ENCODE measurements around the gene KRTAP10-1.

Gene KRTAP10-1

DNA sequence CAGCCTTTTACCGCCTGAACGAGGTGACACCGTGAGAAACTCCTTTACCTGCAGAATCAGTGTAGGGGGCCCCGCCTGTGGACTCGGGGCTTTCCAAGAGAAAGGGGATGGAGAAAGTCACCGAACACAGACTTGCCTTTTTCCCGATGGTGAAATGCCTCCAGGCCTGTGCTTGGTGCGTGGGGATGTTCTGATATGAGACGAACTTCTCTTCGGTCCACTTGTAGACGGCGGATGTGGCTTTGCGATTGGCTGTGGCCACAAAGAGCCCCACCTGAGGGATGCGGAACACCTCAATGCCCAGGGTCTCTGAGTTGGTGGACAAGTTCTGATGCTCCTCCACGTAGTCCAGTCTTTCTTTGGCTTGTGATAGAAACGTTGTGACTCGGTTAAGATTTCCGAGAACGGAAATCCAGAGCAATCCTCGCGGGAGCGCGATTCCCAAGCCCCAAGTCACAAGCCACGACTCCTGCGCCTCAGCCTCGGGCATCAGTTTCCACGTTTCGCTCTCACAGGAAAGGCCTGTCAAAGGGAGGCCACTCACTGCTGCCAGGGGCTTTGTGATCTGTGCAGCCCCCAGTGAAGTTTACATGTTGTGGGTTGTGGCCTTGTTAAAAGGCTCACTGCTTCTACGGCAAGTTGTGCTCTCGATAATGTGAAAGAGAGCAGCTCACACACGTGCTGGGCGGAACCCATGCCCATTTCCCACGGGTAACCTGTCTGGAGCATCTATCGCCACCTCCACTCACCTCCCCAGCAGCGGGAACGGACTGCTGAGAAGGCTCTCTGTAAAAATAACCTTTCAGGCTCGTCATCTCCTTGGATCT is 12.6 kb downstream of the KRTAP10-1 start:
- no peak for DNase-seq

DNA sequence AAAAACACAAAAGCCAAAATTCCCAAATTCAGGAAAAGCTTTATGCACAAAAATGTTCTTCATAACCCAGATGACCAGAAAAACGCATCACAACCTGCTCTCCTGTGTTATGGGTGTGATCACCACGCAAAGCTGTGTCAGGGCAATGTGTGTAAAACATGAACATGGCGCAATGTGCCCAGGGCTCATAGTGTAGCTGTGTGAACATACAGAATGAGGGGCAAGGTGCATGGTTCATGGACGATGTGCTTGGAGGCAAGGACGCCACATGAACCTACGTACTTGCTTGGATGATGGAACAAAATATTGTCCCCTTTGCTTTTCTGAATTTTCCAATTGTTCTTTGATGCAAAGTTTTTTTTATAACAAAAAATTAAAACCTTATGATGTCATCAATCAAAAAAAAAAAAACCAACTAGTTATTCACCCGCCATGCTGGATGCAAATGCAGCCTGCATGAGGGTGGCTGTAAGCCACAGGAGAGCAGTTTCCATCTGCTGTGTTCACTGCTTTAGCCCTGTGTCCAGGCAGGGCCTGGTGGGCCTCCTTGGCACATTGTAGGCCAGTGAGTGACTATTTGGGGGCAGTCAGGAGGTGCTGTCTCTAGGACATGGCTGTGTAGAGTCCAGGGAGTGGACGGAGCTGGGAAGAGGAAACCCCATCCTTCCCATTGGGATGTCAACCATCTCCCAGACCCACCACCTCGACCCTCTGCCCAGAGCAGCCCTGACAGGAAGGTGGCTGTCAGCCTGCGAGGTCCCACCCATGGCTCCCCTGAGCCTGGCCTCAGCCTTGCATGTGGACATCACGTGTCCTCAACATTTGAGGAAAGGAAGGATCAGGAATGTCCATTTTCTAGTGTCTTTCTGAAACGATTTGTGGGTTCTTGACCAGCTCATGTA is 13.6 kb downstream of the KRTAP10-1 start:
- DNase-seq: no peak

- no peak for DNase-seq
These were observed 14.5 kb downstream of the KRTAP10-1 start for GRCh38 chr21:44525391-44526095.

- DNase-seq: no peak
These were observed 15.3 kb downstream of the KRTAP10-1 start for GRCh38 chr21:44524414-44525371.

GRCh38 chr21:44523567-44524413 is 16.2 kb downstream of the KRTAP10-1 start:
- no peak for DNase-seq

GRCh38 chr21:44522753-44523204 is 17.2 kb downstream of the KRTAP10-1 start:
- no peak for DNase-seq

DNA sequence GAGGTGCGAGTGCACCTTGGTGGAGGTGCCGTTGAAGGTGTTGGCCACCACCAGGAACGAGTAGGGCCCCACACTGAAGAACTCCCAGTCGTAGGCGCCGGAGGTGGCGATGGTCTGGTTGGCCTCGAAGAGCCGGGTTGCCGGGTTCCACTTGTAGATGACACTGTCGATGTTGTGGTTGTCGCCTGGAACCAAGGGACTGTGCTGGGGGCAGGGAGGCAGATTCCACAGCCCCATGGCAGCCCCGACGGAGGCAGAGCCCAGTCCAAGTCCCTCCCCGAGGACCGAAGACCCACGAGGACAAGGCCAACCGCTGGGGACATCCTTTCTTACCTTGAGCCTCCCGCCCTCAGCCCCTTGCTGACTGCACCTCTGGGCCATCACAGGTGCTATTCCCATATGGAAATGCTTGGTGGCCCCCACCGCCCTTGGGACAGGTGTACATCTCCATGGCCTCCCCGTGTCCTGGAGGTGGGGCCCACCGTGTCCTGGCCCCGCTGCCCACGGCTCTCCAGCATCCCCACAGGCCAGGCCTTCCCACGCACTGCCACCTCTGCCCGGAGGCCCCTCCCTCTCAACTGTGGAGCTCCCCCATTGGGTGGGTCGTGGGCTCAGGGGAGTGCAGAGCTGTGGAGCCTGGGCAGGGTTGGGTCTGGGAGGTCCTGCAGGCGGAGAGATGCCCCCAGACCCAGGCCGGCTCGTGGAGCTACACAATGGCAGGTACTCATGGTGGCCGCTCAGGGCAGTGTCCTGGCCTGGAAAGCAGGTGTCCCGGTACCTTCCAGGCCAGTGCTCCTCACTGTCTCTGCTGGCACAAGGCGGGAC is 17.9 kb downstream of the KRTAP10-1 start:
- no peak for DNase-seq

GRCh38 chr21:44521301-44521927 is 18.6 kb downstream of the KRTAP10-1 start:
- DNase-seq: no peak

GRCh38 chr21:44520326-44521300 is 19.4 kb downstream of the KRTAP10-1 start:
- DNase-seq: no peak

- DNase-seq: no peak
These were observed 20.4 kb downstream of the KRTAP10-1 start for GRCh38 chr21:44519346-44520325.

- DNase-seq: no peak
These were observed 21.3 kb downstream of the KRTAP10-1 start for GRCh38 chr21:44518686-44519085.

- no peak for DNase-seq
These were observed 22.7 kb downstream of the KRTAP10-1 start for GRCh38 chr21:44517175-44517899.

- no peak for DNase-seq
These were observed 23.2 kb downstream of the KRTAP10-1 start for GRCh38 chr21:44516828-44517174.

- no peak for DNase-seq
These were observed 23.7 kb downstream of the KRTAP10-1 start for GRCh38 chr21:44516342-44516741.

DNA sequence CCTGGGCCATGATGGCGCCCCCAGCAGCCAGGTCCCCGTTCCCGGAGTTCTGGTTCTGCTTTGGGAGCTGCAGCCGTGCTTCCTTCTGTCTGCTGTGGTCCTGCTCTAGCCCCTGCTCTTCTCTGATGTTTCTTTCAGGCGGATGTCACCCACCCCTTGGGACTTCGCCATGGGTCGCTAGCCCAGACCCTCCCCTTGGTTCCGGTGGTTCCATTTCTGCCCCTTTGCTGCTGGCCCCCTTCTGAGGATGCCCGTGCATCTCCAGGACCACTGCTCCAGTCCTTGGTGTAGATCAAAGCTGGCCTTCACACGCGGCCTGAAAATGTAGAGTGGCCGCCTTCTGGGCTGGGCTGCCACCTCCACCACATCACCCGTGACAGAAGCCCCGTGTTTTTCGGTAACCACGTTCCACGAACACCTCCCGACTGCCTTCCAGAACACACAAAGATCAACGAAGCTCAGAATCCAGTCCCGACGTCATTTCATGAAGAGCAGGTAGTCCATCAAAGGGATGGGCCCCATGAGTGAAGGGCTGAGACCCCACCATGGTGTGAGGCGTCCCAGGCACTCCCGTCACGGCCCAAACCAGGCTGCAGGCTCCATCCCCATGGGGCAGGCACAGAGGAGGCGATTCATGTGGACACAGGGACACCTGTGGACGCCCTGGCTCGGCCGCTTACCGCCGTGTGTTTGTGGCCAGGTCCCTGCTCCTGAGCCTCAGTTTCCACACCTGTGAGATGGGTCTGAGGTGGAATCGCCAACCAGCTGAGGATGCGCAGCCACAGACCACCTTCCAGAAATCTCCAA is 24.4 kb downstream of the KRTAP10-1 start:
- no peak for DNase-seq
